DMS53 treated with DMSO at 0.1 percent for 48 hours (cell line): ENCODE results near the gene MRPS27.
"Not testable (repeated sequence)": the region's sequence is repeated elsewhere in the genome, so short reads cannot be mapped to it uniquely, and the experiment has no call there.

Source experiments
- DNase-seq: peaks from one replicate; lab custom pipeline; 2025; ENCODE audit not compliant: unreplicated experiment; lab: John Stamatoyannopoulos, UW

Gene MRPS27

GRCh38 chr5:72326306-72326649 lies 6.2 kb upstream of the MRPS27 start:
- no peak for DNase-seq

DNA sequence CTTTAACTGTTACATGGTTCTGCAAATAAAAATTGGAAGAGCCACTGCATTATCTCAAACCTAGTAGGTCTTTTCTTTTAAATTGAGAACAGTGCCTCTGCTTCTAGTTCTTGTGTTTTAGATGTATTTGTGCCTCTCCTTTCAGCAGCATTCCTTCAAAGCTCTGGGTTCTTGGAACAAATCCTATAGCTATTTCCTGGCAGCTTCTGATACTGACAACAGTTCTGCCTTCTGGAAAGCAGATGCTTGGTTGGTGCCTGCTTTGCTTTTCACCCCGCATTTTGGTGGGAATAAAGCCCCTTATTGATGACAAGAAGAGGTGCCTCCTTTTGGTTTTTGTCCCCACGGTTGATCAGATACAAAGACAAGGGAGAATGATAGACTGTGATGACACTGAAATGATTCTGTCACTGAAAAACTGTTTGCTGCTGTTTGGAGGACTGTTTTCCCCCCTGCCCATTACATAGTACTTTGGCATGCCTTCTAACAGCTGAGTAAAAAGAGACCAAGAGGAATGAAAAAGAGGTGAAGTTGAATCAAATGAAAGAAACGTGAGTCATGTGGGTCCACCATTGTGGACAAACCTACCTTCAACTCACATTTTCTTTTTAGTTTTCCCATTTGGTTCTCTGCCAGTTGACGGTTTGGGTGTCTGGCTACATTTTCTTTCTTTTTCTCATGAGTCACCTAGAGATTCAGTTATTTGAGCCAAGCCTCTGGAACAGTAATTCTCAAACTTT lies 5.7 kb upstream of the MRPS27 start:
- no peak for DNase-seq

GRCh38 chr5:72324189-72324825 lies 4.3 kb upstream of the MRPS27 start:
- no peak for DNase-seq

GRCh38 chr5:72319435-72319975 lies 535 bp downstream of the MRPS27 start:
- not testable (repeated sequence) for DNase-seq

DNA sequence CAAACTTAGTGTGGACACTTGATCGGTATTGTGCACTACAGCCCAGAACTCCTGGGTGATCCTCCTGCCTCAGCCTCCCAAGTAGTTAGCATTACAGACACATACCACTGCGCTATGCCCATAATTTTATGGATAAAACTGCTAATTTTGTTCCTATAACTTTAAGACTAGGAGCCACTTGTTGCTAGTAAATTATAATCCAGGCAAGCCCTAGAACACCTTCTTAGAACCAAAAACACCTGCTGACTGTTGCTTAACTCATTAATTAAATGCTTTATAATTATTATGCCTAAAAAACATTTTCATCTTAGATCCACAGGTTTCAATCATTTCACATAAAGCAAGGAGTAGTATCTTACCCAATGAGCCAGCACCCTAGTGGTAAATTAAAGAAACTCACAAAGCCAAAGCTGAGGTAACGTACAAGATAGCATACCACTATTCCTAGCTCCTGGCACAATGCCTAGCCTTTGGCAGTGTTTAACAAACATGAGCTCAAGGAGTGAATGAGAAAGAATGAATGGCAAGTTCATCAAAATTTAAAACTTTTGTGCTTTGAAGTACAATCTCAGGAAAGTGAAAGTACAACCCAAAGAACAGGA lies 5.4 kb downstream of the MRPS27 start:
- DNase-seq: no peak

DNA sequence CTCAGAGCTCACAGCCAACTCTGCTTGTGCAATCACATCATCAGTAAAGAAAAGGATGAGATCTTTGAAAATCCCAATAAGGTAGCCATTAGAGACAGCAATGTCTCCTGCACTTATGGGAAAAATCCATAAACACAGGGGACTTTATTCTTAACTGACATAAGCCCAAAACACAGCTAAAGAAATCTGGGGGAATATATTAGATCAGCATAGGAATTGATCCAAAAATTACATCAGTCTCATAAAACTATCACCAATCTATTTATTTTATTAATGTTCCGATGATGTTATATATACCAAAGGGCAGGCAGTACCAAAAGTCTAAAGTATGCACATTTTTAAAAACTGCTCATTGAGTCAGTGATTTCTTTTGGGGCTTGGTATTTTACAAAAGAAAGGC lies 6.9 kb downstream of the MRPS27 start:
- DNase-seq: no peak

GRCh38 chr5:72308853-72309191 lies 11.2 kb downstream of the MRPS27 start:
- no peak for DNase-seq

- DNase-seq: peak; percentile 96
These were observed 11.8 kb downstream of the MRPS27 start for GRCh38 chr5:72307968-72308852.

GRCh38 chr5:72307573-72307967 lies 12.5 kb downstream of the MRPS27 start:
- DNase-seq: no peak

GRCh38 chr5:72305194-72306142 lies 14.6 kb downstream of the MRPS27 start:
- no peak for DNase-seq

DNA sequence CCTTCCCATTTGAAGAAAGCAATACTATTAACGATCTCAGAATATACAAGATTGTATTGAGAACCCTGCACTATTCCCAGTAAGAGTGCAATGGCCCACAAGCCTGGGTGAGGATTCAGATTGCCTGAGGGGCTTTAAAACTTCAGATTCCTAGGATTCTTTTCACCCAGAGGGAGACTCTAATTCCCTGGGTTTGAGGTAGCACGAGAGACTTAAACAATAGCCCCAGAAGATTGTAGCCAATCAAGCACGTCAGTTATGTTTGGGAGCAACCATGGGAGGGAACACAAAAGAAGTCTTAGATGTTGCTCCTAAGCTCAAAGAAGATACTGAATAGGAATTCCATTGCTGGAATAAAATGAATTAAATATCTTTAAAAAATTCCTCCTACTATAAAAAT lies 17.9 kb downstream of the MRPS27 start:
- no peak for DNase-seq

DNA sequence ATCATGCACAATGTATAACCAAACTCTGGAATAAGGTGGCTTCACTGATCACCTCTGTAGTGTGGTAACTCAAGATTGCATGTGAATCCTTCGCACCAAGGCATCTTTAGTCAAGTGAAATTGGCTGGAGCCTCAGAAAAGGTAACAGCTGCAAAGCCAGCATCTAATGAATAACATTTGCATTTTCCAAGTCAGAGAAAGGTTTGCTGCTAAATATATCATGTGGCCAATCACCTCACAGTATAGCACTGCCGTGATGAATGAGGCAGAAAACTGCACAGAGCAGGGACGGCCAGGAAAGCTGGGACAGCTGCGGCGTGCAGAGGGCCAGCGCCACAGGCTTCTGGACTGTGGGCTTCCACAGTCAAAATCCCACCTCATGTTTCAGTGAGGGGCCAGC lies 18.5 kb downstream of the MRPS27 start:
- no peak for DNase-seq

DNA sequence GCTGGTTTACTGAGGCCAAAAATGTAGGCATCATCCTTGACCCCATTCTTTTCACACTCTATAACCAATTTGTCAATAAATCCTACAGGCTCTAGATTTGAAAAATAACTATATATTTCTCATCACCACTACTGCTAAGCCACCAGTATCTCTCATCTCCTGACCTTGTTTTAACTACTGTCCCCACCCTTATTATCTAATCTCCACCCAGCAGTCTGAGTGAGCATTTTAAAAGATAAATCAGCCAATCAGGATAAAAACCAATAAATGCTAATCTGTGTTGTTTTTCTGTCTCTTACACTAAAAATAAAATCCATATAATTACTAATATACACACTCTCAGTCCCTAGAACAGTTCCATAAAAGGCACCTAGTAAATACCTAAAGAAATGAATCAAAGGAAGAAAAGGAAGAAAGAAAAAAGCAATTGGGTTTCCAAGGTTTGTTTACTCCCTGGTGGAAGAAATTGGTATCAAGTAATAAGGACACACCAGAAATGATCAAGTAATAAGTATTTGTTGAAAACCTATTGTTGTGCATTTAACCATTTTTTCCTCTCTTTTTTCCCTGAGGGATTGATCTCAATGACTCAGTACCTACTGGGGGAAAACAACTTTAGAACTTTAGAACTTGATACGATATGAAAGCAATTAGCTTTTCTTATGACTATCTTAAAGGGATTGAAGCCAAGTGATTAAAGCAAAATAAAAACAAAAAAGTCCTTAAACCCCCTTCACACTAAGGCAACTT lies 19.3 kb downstream of the MRPS27 start:
- DNase-seq: no peak

GRCh38 chr5:72298711-72299110 lies 21.3 kb downstream of the MRPS27 start:
- DNase-seq: no peak

- DNase-seq: not testable (repeated sequence)
These were observed 21.9 kb downstream of the MRPS27 start for GRCh38 chr5:72298136-72298535.

GRCh38 chr5:72296256-72296655 lies 23.8 kb downstream of the MRPS27 start:
- DNase-seq: no peak

DNA sequence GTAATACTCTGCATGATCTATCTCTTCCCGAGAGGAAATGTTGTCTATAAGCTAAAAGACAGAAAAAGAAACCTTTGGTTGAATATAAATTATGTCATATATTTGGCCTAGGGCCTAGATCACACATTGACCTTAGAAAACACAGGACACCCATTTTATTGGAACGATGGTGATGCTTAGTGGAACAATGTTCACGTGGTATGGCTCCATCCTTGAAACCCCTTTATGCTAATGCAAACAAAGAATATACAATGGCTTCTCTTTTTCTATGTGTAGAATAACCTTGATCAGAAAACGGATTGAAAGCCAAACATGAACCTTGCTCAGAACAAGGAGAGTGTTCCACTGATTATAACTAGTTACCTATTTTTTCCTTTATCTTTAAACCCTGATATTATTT lies 24.5 kb downstream of the MRPS27 start:
- DNase-seq: no peak

DNA sequence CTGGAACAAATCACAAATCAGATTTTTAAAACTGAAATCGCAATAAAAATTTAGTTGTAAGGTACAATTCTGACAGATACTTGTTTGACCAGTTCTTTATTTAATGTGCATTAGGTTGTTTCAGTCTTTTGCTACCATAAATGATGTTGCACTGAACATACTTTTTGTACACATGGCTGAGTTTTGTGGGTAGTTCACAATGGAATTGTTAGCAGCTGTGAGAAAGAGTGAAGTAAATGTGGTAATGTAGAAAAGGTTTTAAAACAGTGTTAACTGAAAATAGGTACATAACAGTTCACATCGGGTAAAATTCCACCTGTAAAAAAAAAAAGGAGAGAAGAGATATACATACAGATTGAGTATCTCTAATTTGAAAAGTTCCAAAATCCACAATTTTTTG lies 25.6 kb downstream of the MRPS27 start:
- no peak for DNase-seq

- no peak for DNase-seq
These were observed 26.5 kb downstream of the MRPS27 start for GRCh38 chr5:72293495-72294055.
